ENCODE measurements around the gene ZSCAN12.

- TF ChIP-seq CTCF (IDR thresholded peaks at IDR 0.05) (no peak), EZH2 (IDR thresholded peaks at IDR 0.05) (no peak)
These were observed 27.7 kb downstream of the ZSCAN12 start for GRCh38 chr6:28371706-28372451.
